ENCODE data around the gene NEU3.
A peak's percentile ranks its signal among the peaks of the same experiment; 100 is the strongest.
"Not testable (repeated sequence)": the region's sequence is repeated elsewhere in the genome, so short reads cannot be mapped to it uniquely, and the experiment has no call there.

Gene NEU3

DNA sequence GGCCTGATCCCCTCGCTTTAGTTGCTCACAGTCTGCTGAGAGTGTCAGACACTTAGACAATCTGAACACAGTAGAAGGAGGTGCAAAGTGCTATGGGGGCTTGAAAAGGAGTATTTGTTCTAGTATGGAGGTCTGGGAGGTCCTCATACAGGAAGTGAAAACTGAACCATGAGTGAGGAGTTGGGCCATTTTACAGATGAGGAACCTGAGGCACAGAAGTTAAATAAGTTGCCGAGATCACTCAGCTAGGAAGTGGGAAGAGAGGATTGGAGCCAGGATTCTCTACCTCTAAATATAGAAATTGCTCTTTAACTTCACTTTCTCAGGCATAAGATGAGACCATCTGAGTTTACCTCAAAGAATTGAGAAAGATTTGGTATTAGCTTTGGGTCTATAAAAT is 4.0 kb upstream of the NEU3 start:
- no peak for DNase-seq

DNA sequence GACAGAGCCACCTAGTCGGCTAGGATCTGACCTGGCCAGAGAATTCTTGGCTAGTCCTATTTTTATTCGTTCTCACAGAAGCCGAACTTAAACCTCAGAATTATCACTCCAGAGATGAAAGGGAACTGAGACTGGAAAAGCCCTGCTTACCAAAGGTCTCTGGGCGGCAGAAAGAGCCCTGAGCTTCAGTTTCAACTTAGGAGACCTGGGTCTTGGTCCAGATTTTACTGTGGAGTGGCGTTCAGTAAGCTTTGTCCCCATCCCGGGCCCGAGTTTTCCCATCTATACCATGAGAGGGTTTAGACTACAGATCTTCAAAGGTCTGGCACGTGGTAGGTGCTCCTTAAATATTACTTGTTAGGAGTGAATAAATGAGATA is 516 bp downstream of the NEU3 start:
- no peak for DNase-seq

DNA sequence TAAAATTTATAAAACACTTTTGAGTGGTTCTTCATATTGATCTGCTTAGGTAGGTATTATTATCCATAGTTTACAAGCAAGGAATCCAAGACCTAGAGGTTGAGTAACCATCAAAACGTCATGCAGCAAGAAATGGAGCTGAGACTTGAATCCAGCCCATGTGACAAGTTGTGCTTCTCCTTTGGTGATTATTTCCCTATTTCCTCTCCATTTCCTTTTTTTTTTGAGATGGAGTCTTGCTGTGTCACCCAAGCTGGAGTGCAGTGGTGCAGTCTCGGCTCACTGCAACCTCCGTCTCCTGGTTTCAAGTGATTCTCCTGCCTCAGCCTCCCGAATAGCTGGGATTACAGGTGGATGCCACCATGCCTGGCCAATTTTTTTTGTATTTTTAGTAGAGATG is 1.4 kb downstream of the NEU3 start:
- not testable (repeated sequence) for DNase-seq

DNA sequence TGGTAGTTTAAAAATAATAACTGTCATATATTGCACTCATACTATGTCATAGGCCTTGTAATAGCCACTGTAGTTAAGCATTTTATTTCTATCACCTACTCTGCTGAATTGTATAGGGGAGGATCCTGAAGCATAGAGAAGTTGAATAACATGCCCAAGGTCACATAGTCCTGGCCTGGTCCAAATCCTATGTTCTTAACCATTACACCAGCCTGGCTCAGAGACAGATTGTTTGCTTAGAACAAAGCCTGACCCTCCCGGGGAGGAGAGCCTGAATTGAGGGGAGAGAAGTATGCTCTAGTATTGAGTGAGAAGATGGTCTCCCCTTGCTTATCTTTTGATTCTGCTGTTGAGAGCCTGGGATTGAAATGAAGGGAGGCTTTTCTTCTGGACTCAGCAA is 2.2 kb downstream of the NEU3 start:
- no peak for DNase-seq

DNA sequence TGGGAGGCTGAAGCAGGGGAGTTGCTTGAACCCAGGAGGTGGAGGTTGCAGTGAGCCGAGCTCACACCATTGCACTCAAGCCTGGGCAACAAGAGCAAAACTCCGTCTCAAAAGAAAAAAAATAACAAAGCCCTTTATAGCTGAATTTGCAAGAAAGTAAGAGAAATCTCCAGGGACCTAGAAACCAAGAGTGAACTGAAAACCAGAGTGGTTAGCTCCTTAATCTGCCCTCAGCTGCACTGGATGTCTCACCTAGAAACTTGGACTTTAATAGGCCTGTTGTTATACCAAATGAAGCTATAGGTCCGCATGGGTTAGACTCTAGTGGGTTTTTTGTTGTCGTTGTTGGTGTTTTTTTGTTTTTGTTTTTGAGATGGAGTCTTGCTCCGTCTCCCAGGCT is 4.1 kb downstream of the NEU3 start:
- DNase-seq: no peak

DNA sequence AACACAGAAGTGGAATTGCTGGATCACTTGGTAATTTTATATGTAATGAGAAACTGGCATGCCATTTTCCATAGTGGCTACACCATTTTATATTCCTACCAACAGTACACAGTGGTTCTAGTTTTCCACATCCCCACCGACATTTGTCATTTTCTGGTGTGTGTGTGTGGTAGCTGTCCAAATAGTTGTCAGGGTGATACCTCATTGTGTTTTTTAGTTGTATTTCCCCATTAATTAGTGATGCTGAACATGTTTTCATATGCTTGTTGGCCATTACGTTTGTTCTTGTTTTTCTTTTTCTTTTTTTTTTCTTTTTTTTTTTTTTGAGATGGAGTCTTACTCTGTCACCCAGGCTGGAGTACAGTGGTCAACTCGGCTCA is 12.2 kb downstream of the NEU3 start:
- no peak for DNase-seq

DNA sequence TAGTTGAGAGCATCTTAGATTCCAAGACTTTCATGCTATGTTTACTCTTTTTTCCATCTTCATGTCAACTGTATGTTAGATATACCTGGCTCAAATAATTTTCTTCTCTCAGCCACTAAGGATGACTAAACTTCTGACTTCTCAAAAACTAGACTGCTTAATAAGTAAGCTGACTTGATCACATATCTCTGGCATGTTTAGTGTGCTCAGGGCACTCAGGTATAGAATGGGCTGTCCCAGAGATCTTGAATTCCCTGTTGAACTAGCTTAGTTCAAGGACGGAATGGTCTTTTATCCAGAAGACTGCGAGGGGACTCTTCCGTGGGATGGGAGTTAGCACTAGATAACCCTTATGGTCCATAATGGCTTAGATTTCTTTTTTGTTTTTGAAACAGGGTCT is 13.0 kb downstream of the NEU3 start:
- DNase-seq: no peak

DNA sequence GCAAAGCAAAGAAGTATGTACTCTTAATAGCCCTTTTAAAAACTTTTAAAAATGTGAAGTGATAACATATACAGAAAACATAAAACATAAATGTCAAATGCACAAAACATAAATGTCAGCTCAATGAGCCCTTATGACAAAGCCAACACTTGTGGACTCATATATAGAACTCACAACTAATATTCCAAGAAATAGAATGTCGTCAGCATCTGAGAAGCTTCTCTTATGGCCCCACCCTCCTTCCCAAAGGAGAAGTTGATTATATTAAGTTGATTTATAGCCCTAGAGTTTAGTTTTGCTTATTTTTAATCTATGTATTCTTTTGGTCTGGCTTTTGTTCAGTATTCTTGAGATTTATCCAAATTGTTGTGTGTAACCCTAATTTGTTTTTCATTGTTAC is 13.8 kb downstream of the NEU3 start:
- DNase-seq: no peak

DNA sequence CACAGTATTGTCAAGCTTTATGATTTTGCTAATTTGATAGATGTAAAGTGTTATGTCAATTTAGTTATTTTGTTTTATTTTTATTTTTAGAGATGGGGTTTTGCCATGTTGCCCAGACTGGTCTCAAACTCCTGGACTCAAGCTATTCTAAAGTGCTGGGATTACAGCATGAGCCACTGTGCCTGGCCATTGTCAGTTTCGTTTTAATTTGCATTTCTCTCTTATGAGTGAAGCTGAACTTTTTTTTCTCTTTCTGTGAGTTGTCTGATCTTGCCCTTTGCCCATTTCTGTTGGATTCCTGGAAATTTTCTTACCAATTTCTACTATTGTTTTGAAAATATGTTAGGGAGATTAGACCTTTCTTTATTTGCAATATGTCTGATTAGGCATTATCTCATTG is 15.5 kb downstream of the NEU3 start:
- DNase-seq: no peak

DNA sequence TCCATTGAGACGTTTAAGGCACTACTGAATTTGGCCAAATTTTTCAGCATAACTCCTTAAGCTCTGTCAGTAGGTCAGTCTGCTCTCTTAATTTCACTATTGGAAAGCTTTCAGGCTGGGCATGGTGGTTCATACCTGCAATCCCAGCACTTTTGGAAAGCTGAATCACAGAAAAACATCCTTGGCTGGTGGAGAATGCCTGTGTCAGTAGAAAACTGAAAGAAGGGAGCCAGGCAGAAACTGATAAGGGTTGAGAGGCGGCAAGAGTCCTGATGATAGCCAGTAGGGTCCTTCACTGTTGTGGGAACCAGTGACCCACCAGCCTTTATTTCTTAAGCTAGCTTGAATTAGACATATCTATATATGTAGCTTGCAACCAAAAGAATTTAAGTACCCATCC is 22.6 kb downstream of the NEU3 start:
- DNase-seq: no peak

DNA sequence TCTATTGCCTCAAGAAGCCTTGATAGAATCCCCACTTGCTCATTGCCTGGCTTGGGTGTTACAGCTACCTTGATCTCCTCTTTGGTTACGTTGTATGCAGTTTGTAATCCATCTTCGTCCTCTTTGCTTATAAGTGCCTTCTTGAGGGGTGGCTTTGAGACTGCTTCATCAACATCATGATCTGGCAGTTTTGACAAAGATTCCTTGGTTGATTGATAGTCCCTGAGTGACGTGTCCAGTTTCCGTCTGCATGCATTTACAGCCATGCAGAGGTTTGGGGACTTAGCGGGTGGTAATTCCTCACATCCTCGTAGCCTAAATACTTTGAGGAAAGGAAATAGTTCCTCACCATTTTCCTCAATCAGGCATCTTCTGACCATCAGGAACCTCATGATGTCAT is 23.1 kb downstream of the NEU3 start:
- no peak for DNase-seq

DNA sequence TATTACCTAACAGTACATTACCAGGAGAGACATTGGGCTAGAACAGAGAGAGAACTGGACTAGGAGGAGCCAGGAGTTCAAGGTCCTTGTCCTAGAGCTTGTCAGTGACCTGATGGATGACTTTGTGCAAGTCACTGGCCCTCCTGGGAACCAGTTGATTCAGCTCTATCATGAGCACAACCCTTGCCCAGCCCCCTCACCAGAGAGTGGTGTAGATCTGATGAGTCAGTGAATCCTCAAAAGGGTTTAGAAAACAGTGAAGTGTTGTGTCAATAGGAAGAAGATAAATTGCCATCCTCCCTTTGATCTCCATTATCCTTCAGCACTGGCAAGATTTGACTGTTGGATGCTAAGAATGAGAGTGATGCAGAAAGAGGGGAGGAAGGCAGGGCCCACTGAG is 24.3 kb downstream of the NEU3 start:
- no peak for DNase-seq

DNA sequence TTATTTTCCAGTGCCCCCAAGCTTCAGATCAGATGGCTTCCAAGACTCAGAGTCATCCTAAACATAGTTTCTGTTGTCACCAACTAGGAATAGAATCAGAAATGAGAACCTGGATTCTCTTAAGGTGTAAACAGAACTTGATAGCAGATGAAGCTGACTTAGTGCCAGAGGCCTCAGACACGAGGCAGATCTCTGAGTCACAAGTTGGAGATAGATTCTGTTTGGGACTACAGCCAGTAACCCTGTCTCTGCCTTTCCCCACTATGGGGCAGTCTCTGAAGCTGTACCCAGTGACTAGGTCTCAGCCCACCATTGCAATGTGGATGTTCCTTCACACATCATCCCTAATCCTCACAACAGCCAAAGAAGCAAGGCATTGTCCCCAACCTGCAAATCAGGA is 25.4 kb downstream of the NEU3 start:
- DNase-seq: no peak

DNA sequence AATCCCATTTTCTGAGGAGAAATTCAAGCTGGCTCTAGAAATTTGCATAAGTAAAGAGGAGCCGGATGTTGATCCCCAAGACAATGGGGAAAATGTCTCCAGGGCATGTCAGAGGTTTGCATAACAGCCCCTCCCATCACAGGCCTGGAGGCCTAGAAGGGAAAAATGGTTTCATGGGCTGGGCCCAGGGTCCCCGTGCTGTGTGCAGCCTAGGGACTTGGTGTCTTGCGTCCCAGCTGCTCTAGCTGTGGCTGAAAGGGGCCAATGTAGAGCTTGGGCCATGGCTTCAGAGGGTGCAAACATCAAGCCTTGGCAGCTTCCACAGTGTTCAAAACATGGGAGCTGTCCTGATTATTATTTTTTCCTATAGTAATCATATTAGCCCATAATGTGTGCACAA is 30.5 kb downstream of the NEU3 start:
- not testable (repeated sequence) for DNase-seq

DNA sequence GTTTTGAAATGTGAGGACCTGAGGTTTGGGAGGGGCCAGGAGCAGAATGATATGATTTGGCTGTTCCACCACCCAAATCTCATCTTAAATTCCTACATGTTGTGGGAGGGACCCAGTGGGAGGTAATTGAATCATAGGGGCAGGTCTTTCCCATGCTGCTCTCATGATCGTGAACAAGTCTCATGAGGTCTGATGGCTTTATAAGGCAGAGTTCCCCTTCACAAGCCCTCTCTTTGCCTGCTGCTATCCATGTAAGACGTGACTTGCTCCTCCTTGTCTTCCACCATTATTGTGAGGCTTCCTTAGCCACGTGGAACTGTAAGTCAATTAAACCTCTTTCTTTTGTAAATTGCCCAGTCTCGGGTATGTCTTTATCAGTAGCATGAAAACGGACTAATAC is 31.6 kb downstream of the NEU3 start:
- DNase-seq: not testable (repeated sequence)

DNA sequence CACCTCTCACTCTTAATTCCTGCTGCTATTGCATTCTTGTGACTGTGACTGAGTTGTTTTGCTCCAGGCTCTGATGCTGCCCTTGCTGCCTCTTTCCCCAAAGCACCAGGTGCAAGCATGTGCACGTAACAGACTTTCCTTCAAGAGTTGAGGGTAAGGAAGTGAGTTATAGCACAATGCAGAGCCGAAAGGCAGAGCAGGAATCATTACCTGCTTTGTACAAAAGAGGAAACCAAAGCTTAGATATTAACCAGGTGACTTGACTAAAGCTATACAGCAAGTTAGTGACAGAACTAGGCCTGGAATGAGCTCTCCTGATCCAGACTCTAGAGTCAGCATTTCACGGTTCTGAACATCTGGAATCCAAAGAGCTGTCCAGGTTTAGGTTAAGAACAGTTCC is 33.6 kb downstream of the NEU3 start:
- DNase-seq: no peak

DNA sequence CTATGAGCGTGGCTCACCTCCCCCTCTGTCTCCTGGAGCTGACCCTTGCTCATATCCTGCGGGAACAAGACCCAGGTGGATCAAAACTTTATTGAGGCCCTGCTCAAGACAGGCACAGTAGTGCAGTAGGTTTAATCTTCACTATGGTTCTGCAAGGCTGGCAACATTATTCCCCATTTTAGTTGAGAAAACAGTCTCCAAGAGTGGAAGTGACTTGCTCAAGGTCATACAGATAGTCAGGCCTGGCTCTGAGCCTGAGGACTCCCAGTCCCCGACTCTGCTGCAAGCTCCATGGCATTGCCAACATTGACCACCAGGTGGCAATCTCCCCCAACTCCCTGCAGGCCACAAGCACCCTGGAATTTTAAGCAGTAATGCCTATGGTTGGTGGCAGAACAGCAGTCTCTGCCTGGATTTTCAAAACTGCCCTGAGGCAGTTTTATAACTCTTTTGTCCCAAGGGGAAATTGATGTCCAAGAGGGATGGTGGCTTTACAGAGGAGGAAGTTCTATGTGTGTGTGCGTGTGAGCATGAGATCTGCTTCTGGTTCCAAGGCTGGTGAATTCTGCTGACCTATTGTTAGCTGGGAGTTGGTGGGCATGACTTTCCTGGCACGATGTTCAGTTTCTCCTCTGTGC is 34.1 kb downstream of the NEU3 start:
- DNase-seq: peak; percentile 47

DNA sequence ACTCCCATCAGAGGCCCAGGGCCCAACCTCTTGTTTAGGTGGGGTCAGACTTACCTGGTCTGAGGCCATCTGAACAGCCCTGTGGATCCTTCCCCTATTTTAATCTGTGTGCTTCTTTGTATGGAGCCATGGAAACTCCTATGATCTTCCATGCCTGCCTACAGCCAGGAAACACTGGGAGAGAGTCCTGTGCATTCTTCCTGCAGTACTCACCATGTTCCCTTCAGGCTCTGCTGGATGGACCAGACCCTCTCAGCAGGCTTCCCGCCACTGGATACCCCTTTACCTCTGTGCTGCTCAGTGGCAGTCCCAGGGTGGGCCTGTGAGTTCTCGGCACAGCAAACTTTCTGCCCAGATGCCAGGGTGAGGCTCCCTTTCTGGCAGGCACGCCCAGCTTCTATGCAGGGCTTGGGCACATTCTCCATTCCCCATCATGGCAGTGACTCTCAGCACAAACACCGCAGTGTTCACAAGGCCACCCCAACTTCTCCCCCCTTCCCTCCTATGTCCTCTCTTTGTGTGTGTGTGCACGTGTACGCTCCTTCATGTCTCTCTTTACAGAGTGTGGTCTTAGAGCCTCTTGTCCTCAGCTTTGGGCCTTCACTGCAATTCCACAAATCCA is 34.8 kb downstream of the NEU3 start:
- no peak for DNase-seq

DNA sequence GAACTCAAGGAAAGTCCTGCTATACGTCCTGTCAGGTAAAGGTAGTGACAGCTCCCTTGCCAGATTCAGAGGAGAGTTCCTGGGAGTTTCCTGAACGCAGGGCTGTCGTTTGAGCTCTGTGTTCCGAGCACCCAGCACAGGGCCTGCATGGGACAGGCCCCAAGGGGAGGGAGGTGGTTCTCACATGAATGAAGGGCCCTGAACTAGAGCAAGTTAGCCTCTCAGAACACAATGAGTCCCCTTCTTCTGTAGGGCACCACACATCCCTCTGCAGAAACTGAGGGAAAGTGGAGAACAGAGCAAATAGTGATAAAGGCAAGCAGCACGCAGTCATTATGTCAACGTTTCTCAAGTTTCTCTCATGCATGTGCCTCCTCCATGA is 35.3 kb downstream of the NEU3 start:
- no peak for DNase-seq

DNA sequence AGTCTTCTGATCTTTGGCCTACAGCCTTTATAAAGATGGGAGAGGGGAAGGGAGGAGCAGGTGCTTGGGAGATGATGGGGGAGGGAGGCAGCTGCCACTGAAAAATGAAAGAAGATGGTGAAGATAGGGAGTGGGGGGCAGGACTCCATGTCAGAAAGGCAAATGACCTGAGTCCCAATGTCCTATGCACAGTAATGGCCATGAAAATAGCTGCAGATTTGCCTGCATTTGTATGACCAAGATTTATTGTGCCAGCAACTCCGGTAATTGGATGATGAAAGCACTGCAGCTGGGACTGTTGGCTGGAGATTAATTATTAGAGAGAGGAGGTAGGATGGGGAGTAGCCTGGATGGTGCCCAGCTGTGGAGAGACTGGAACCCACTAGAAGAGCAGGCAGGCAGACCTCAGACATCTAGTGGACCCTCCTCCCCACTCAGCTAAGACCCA is 36.1 kb downstream of the NEU3 start:
- no peak for DNase-seq

DNA sequence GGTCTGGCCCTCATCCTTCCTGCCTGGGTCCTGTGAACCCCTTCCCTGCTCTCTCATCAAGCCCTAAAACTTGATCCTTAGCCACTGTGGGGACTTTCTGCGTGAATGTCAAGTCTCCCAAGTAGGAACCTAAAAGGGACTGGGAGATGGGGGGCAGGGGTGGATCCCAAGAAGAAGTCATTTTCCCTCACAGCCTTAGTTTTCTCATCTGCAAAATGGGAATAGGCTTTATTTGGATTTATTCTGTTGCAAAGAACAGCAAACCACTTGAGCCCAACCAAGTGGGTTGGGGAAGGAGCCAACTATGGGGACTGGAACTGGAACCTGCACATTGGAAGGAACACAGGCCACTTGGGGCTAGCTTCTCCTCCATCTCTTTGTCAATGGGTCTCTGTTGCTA is 36.8 kb downstream of the NEU3 start:
- DNase-seq: no peak

DNA sequence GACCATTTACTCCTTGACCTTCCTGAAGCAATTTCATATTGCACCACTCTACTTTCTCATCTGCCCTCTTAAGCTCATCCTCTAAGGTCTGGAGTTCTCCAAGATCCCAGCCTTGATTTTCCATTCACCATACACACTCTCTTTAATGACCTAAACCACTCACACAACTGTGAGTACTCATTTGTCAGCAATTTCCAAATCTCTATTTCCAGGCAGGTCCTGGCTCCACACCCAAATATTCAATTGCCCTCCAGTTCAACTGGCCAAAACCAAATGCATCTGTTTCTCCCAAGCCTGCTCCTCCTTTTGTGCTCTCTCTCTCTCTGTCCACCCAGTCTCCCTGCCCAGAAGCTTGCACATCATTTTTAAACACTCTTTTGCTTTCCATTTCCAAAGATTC is 39.6 kb downstream of the NEU3 start:
- no peak for DNase-seq

DNA sequence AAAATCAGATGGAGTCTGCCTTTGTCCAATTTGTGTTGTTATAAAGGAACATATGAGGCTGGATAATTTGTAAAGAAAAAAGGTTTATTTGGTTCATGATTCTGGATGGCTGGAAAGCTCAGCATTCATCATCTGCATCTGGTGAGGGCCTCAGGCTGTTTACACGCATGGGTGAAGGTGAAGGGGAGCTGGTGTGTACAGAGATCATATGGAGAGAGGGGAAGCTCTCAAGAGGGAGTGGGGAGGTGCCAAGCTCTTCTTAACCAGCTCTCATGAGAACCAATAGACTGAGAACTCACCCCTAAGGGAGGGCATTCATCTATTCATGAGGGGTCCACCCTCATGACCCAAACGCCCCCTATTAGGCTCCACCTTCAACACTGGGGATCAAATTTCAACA is 40.0 kb downstream of the NEU3 start:
- no peak for DNase-seq

DNA sequence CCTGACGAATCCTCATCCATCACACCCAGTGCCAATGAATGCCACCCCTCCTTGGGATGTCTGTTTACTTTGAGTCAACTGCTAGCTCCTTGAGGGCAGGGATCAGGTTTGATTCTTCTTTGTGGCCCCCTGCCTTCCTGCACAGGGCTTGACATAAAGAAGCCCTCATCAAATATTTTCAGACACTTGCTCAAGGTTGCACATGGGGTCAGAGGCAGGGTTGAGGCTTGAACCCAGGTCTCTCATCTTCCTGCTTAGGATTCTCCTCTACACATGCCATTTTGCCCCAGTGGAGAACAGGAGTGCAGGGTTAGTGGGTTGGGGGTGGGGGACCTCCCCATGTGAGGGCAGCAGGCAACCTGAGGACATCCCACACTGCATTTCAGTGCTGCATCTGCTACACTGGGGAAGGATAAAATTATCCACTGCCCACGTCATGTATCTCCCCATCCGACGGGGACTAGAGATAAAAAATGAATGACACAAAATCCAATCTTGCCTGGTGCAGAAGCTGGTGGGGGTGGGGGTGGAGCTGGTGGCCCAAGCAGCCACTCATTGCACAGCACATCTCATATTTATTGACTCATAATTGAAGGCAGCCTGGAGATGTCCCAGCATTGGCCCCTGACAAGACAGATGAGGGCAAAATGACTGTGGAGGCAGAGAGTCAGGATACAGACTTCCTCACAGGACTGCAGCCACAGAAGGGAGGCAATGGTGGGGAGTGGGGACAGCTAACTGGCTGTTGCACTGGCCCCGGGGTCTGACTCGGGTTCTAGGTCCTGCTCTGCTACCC is 41.3 kb downstream of the NEU3 start:
- DNase-seq: no peak

Measured in NCI-H2171 treated with DMSO at 0.1 percent for 48 hours (cell line).